GM06990 (cell line): Measurements from ENCODE around the gene IGSF9.

Experiments used
- DNase-seq: peaks from one replicate; pipeline ENCODE4 v3.0.0-alpha.2; 2011; ENCODE audit not compliant: insufficient read length; ENCODE audit errors: extremely low read depth
- H3K27me3 ChIP-seq: replicated peaks from 2 replicates; pipeline ENCODE4 v1.6.0; 2011; ENCODE audit warnings: low read length; ENCODE audit not compliant: control insufficient read depth, insufficient read depth
- H3K36me3 ChIP-seq: 2 replicates; pipeline ENCODE4 v1.5.1; 2011; ENCODE audit warnings: low read length; ENCODE audit not compliant: control insufficient read depth, insufficient read depth
- H3K4me3 ChIP-seq: replicated peaks from 2 replicates; pipeline ENCODE4 v1.5.1; 2011; ENCODE audit warnings: low read depth, mild to moderate bottlenecking, control low read depth, low read length
- CTCF ChIP-seq: IDR thresholded peaks from 2 replicates; pipeline ENCODE4 v1.5.1; 2011; ENCODE audit warnings: low read length, control low read depth, mild to moderate bottlenecking, inconsistent platforms; ENCODE audit not compliant: insufficient read depth, poor library complexity, severe bottlenecking

The IGSF9 gene

DNA sequence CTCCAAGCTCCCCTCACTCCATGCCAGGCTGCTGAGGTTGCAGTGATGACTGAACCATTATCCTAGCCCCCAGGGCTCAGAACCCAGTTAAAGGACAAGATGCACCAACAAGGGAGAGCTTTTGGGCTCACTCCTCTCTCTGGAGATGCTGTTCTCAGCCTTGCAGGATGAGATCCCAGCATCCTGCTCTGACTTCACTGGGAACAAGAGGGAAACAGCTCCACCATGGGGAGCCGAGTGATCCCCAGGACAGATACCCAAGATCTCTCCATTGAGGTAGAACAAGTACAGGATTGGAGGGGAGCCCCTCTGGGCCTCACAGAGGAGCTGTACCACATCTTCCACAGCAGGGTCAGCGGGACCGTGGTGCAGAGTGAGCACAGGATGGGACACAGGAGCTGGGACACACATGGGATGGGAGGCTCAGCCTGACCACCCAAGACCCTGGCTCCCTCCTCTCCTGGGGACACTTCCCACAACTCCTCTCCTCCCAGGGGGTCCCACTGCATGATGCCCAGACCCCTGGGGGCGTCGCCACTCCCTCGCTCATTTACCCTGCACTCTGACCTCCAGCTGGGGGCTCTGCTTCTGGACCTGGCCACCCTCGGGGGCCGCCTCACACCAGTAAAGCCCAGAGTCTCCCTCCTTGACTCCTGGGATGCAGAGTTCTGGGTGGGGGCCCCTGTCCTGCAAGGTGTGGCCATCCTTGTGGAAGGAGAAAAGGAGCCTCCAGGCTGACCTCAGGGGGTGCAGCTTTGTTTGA is 27.2 kb upstream of the IGSF9 start:
- Histone ChIP-seq H3K36me3 (no peaks in the 10 kb centered on the region), H3K4me3 (no peak overlapping the region), H3K27me3 (peaks cover 2% of the 10 kb centered on the region; the same call in 1 of the 2 replicates)
- DNase-seq: no peak
- TF ChIP-seq CTCF: no peak

GRCh38 chr1:159970932-159971342 is 25.5 kb upstream of the IGSF9 start:
- H3K27me3 ChIP-seq: peaks cover 2% of the 10 kb centered on the region; the same call in 1 of the 2 replicates
- H3K36me3 ChIP-seq: no peaks in the 10 kb centered on the region
- TF ChIP-seq CTCF: no peak
- no peak for DNase-seq
- no peak overlapping the region for H3K4me3 ChIP-seq

- Histone ChIP-seq H3K4me3 (no peak overlapping the region), H3K27me3 (no peaks in the 10 kb centered on the region; the same call in 1 of the 2 replicates), H3K36me3 (no peaks in the 10 kb centered on the region)
- DNase-seq: no peak
- no peak for TF ChIP-seq CTCF
Measured at GRCh38 chr1:159968901-159969300, 23.5 kb upstream of the IGSF9 start.

- no peak for DNase-seq
- Histone ChIP-seq H3K27me3 (no peaks in the 10 kb centered on the region; the same call in 1 of the 2 replicates), H3K36me3 (no peaks in the 10 kb centered on the region), H3K4me3 (no peak overlapping the region)
- TF ChIP-seq CTCF: no peak
Measured at GRCh38 chr1:159965263-159965662, 19.9 kb upstream of the IGSF9 start.

DNA sequence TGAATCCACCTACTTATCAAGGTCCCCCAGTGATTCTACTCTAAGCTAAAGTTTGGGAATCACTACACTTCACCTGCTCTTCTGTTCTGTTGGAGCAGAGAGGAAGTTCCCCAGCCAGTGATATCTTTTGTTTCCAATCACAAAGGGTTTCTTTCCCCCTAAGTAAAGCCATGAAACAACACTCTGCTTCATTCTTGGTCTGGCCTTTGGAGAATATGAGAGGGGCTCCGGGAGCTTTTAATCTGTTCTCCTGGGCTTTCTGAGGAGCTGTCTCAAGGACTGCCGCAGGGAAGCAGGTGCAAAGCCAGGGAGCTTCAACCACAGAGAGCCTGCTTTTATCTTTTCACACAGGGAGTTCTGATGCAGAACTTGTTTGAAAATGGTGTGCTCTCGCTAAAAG is 18.7 kb upstream of the IGSF9 start:
- Histone ChIP-seq H3K4me3 (no peak overlapping the region), H3K27me3 (no peaks in the 10 kb centered on the region; the same call in 1 of the 2 replicates), H3K36me3 (no peaks in the 10 kb centered on the region)
- no peak for DNase-seq
- no peak for TF ChIP-seq CTCF
